Endothelial cell of umbilical vein (primary cell): ENCODE results near the gene CDC42EP5. TPM values are rescaled to one million over a fixed set of nuclear protein-coding genes. Genes with fewer than 3 reads are reported as not detected.
A peak's percentile ranks its signal among the peaks of the same experiment; 100 is the strongest.

Experiments used
- BruUV-seq: library from RNA; stranded (reverse); fragments of 400-500 nt; replicated peaks from 2 replicates; lab custom pipeline; 2021; lab: Mats Ljungman, UMichigan
- CTCF ChIA-PET: fragments of 300-600, 350-600 bp; sonication (Branson Sonifier 250); formaldehyde crosslinking; loops from one replicate; lab custom pipeline; 2021; ENCODE audit warnings: antibody characterized with exemption, inconsistent platforms; lab: Charles Lee
- POLR2A ChIA-PET: fragments of 300-600, 350-600 bp; sonication (Branson Sonifier 250); formaldehyde crosslinking; loops from one replicate; lab custom pipeline; 2021; ENCODE audit warnings: antibody characterized with exemption, inconsistent platforms; lab: Charles Lee
- DNase-seq: peaks from one replicate; pipeline ENCODE4 v3.0.0-alpha.2; 2011; ENCODE audit warnings: low read depth, low spot score
- FAIRE-seq: peaks from 2 replicates; lab custom pipeline; 2011; peaks lifted over from hg19 to GRCh38; lab: Jason Lieb, UNC
- H2AFZ ChIP-seq: 2 replicates; pipeline ENCODE4 v1.6.0; 2012; ENCODE audit warnings: low read depth, low read length, control low read depth, inconsistent platforms
- H3K27ac ChIP-seq: 2 replicates; pipeline ENCODE4 v1.5.1; 2011; ENCODE audit warnings: low read depth, mild to moderate bottlenecking, control low read depth, low read length, moderate library complexity; ENCODE audit not compliant: insufficient read depth
- H3K27me3 ChIP-seq, 2 experiments: 2 replicates each; pipeline versions ENCODE4 v1.6.0 to v1.6.1; 2011; ENCODE audit warnings: low read length in 2 of 2, mixed read lengths in 1 of 2; ENCODE audit not compliant: control insufficient read depth in 2 of 2, insufficient read depth in 2 of 2
- H3K36me3 ChIP-seq, 2 experiments: 2 replicates in 1 of 2; 3 replicates in 1 of 2; pipeline ENCODE4 v1.5.1; 2011; ENCODE audit warnings: low read length in 2 of 2, mild to moderate bottlenecking in 1 of 2, moderate library complexity in 1 of 2; ENCODE audit not compliant: control insufficient read depth in 2 of 2, insufficient read depth in 2 of 2; ENCODE audit errors: extremely low read depth in 1 of 2
- H3K4me1 ChIP-seq: 3 replicates; pipeline ENCODE4 v1.5.1; 2011; ENCODE audit warnings: mild to moderate bottlenecking, low read length; ENCODE audit not compliant: control insufficient read depth, insufficient read depth; ENCODE audit errors: extremely low read depth
- H3K4me2 ChIP-seq: 2 replicates; pipeline ENCODE4 v1.6.1; 2011; ENCODE audit warnings: low read length, control low read depth, mixed read lengths; ENCODE audit not compliant: insufficient read depth
- H3K4me3 ChIP-seq, 3 experiments: fragments of 200-600 bp in 1 of 3; sonication (generic), shearing (Covaris generic) in 1 of 3; replicated peaks in 1 of 3; 2 replicates each; pipeline ENCODE4 v1.5.1; 2011 to 2016; ENCODE audit warnings: control low read depth in 3 of 3, low read length in 3 of 3, mild to moderate bottlenecking in 2 of 3, inconsistent platforms in 1 of 3, low read depth in 1 of 3, moderate library complexity in 1 of 3; ENCODE audit not compliant: insufficient read depth in 1 of 3
- H3K79me2 ChIP-seq: 2 replicates; pipeline ENCODE4 v1.6.0; 2012; ENCODE audit warnings: low read length, inconsistent platforms; ENCODE audit not compliant: control insufficient read depth, insufficient read depth
- H3K9ac ChIP-seq: replicated peaks from 2 replicates; pipeline ENCODE3; 2011; ENCODE audit warnings: low read length, control low read depth; ENCODE audit not compliant: insufficient read depth; ENCODE audit errors: extremely low read depth
- H3K9me1 ChIP-seq: replicated peaks from 3 replicates; pipeline ENCODE4 v1.6.0; 2011; ENCODE audit warnings: mild to moderate bottlenecking, low read length; ENCODE audit not compliant: control insufficient read depth, insufficient read depth; ENCODE audit errors: extremely low read depth
- H3K9me3 ChIP-seq: replicated peaks from 2 replicates; pipeline ENCODE4 v1.5.1; 2012; ENCODE audit warnings: low read length, inconsistent platforms; ENCODE audit not compliant: control insufficient read depth, insufficient read depth
- H4K20me1 ChIP-seq: replicated peaks from 2 replicates; pipeline ENCODE3; 2011; ENCODE audit warnings: mild to moderate bottlenecking, low read length; ENCODE audit not compliant: control insufficient read depth, insufficient read depth; ENCODE audit errors: extremely low read depth
- CTCF ChIP-seq, 2 donors: IDR thresholded peaks; 1 replicate in 1 of 2; 2 replicates in 1 of 2; pipeline ENCODE4 v1.5.1; 2011; ENCODE audit warnings: low read length in 2 of 2, mild to moderate bottlenecking in 2 of 2, moderate library complexity in 2 of 2, control low read depth in 1 of 2, inconsistent platforms in 1 of 2, low read depth in 1 of 2; ENCODE audit not compliant: insufficient read depth in 1 of 2; ENCODE audit errors: extremely low read depth in 1 of 2
- EZH2 ChIP-seq: IDR thresholded peaks from 2 replicates; pipeline ENCODE4 v1.6.1; 2012; ENCODE audit warnings: borderline replicate concordance, low read depth, mild to moderate bottlenecking, moderate library complexity, low read length, inconsistent platforms; ENCODE audit not compliant: severe bottlenecking
- FOS ChIP-seq: IDR thresholded peaks from 2 replicates; pipeline ENCODE4 v1.6.1; 2011; ENCODE audit warnings: mild to moderate bottlenecking, low read length, moderate library complexity, borderline replicate concordance; ENCODE audit not compliant: insufficient read depth
- GATA2 ChIP-seq: IDR thresholded peaks from 2 replicates; pipeline ENCODE4 v1.7.0; 2011; ENCODE audit warnings: low read depth, mild to moderate bottlenecking, moderate library complexity, mixed read lengths, low read length; ENCODE audit not compliant: insufficient read length, insufficient read depth
- JUN ChIP-seq: IDR thresholded peaks from 2 replicates; pipeline ENCODE4 v1.6.1; 2011; ENCODE audit warnings: borderline replicate concordance, low read depth; ENCODE audit not compliant: insufficient read length, insufficient read depth
- MAX ChIP-seq: IDR thresholded peaks from 2 replicates; pipeline ENCODE4 v1.6.1; 2011; ENCODE audit not compliant: insufficient read depth, insufficient read length
- MYC ChIP-seq: IDR thresholded peaks from one replicate; pipeline ENCODE4 v1.6.1; 2011; ENCODE audit warnings: mild to moderate bottlenecking, low read depth, low read length
- POLR2A ChIP-seq: IDR thresholded peaks from 2 replicates; pipeline ENCODE4 v1.6.1; 2012; ENCODE audit warnings: low read depth, mild to moderate bottlenecking, control low read depth, low read length
- POLR2AphosphoS5 ChIP-seq: IDR thresholded peaks from 2 replicates; pipeline ENCODE4 v1.6.1; 2012; ENCODE audit warnings: low read depth, mild to moderate bottlenecking, control low read depth, low read length, moderate library complexity; ENCODE audit not compliant: insufficient read depth
- dilution Hi-C: fragments of 300-500 bp; cut with MboI; formaldehyde crosslinking; loops from one replicate; pipeline ENCODE4 v1.15.0; 2019; ENCODE audit warnings: low sequenced_read_pairs; ENCODE audit not compliant: extremely low pct_ligation_motif_present
- intact Hi-C: fragments of 100-400 bp; cut with micrococcal nuclease; formaldehyde crosslinking; loops from one replicate; pipeline ENCODE4 v1.10.0; 2022
- polyA plus RNA-seq, 4 experiments: library from polyadenylated mRNA; depleted of rRNA in 3 of 4; stranded (reverse) in 3 of 4; unstranded in 1 of 4; fragments of >200 nt; gene quantifications; 2 replicates each; pipeline versions ENCODE4 v1.2.1 to v1.2.3, GENCODE V29; 2011 to 2012; ENCODE audit warnings: missing spikeins in 1 of 4
- total RNA-seq: library from RNA; stranded (reverse); gene quantifications from 2 replicates; pipeline ENCODE4 v1.2.3, GENCODE V29; 2021

The CDC42EP5 gene
- total and polyA plus RNA-seq, 2 donors (not counting 3 experiments of a cell fraction or from before 2014, with no cell fraction given): 37.3 to 85.5 TPM

- no peaks in the 10 kb centered on the region for H4K20me1 ChIP-seq
- CTCF ChIA-PET: interaction anchor here (0.6 to 4.0 kb wide), 8 partner anchors 8 to 651 kb away, joined by 3 to 42 read pairs (median 4); partner anchors contain the start of gene CDC42EP5
- DNase-seq: peak; percentile 62
- FAIRE-seq: peak; percentile 83
- H3K4me1 ChIP-seq: no peaks in the 10 kb centered on the region
- no peaks in the 10 kb centered on the region for H3K79me2 ChIP-seq
- POLR2A ChIA-PET: no interaction called here
- dilution Hi-C loops (no loop called here), intact Hi-C loops (loop anchor here (1.0 to 2.0 kb wide), 4 partner anchors 172 to 651 kb away; no protein-coding TSS in a partner anchor)
- BruUV-seq: no TSS peak
- no peaks in the 10 kb centered on the region for H3K36me3 ChIP-seq
- no peak overlapping the region for H3K4me2 ChIP-seq
- H3K9ac ChIP-seq: no peak overlapping the region
- H3K9me1 ChIP-seq: no peaks in the 10 kb centered on the region
- peak; percentile 68 to 79 for TF ChIP-seq CTCF (IDR thresholded peaks at IDR 0.05; ENCODE audit: extremely low read depth in 1 of 2, insufficient read depth in 1 of 2, low read depth in 1 of 2, low read length in 2 of 2)
- no peak for TF ChIP-seq POLR2AphosphoS5
- H3K27me3 ChIP-seq: no peaks in the 10 kb centered on the region
- H2AFZ ChIP-seq: peak overlapping the region; percentile 44
- H3K4me3 ChIP-seq: no peak overlapping the region
- no peaks in the 10 kb centered on the region for H3K9me3 ChIP-seq
- no peak overlapping the region for H3K27ac ChIP-seq
These were observed 8.3 kb upstream of the CDC42EP5 start for GRCh38 chr19:54481326-54481930.

GRCh38 chr19:54480051-54480450 lies 7.0 kb upstream of the CDC42EP5 start:
- H3K9me3 ChIP-seq: no peaks in the 10 kb centered on the region
- intact Hi-C loops: loop anchor here (2.0 kb wide), 1 partner anchor 441 kb away; no protein-coding TSS in a partner anchor
- no peaks in the 10 kb centered on the region for H3K4me1 ChIP-seq
- no peaks in the 10 kb centered on the region for H3K9me1 ChIP-seq
- no peak overlapping the region for H3K27ac ChIP-seq
- H3K9ac ChIP-seq: no peak overlapping the region
- no peaks in the 10 kb centered on the region for H3K27me3 ChIP-seq
- H3K4me3 ChIP-seq: no peak overlapping the region
- dilution Hi-C loops: no loop called here
- CTCF ChIA-PET: interaction anchor here (4.0 kb wide), 1 partner anchor 194 kb away, joined by 42 read pairs; no protein-coding TSS in a partner anchor
- no peaks in the 10 kb centered on the region for H4K20me1 ChIP-seq
- no peaks in the 10 kb centered on the region for H3K79me2 ChIP-seq
- POLR2A ChIA-PET: no interaction called here
- no TSS peak for BruUV-seq
- FAIRE-seq (no peak), DNase-seq (no peak)
- no peak overlapping the region for H2AFZ ChIP-seq
- no peak for TF ChIP-seq POLR2AphosphoS5
- TF ChIP-seq JUN: no peak
- no peak for TF ChIP-seq EZH2
- no peak for TF ChIP-seq CTCF (IDR thresholded peaks at IDR 0.05; ENCODE audit: extremely low read depth in 1 of 2, insufficient read depth in 1 of 2, low read depth in 1 of 2, low read length in 2 of 2)
- no peak for TF ChIP-seq FOS
- TF ChIP-seq MYC: no peak
- TF ChIP-seq MAX: no peak
- no peak for TF ChIP-seq GATA2
- no peak for TF ChIP-seq POLR2A
- no peak overlapping the region for H3K4me2 ChIP-seq
- H3K36me3 ChIP-seq: no peaks in the 10 kb centered on the region
